ENCODE results near the gene TSG101.

DNA sequence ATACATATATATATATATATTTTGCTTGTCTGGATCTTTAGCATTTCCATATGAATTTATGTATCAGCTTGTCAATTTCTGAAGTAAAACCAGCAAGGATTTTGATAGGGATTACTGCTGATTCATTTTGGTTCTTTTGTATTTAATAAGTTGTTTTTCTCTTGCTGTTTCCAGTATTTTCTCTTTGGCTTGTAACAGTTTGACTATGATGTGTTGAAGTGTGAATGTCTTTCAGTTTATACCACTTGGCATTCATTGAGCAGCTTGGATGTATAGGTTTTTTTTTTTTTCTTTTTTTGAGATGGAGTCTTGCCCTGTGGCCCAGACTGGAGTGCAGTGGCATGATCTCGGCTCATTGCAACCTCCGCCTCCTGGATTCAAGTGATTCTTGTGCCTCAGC, 58.7 kb downstream of the TSG101 start:
- TF ChIP-seq, protein P1, sequence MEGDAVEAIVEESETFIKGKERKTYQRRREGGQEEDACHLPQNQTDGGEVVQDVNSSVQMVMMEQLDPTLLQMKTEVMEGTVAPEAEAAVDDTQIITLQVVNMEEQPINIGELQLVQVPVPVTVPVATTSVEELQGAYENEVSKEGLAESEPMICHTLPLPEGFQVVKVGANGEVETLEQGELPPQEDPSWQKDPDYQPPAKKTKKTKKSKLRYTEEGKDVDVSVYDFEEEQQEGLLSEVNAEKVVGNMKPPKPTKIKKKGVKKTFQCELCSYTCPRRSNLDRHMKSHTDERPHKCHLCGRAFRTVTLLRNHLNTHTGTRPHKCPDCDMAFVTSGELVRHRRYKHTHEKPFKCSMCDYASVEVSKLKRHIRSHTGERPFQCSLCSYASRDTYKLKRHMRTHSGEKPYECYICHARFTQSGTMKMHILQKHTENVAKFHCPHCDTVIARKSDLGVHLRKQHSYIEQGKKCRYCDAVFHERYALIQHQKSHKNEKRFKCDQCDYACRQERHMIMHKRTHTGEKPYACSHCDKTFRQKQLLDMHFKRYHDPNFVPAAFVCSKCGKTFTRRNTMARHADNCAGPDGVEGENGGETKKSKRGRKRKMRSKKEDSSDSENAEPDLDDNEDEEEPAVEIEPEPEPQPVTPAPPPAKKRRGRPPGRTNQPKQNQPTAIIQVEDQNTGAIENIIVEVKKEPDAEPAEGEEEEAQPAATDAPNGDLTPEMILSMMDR (IDR thresholded peaks at IDR 0.05): no peak
- TF ChIP-seq POLR2A (IDR thresholded peaks at IDR 0.05) (no peak), POLR2AphosphoS5 (IDR thresholded peaks at IDR 0.05; ENCODE audit: insufficient read depth in 1 of 2, low read depth in 1 of 2) (no peak)
